Fibroblast of the conjunctiva (primary cell): ENCODE data around the gene TAF4B.
"Not testable (repeated sequence)": the region's sequence is repeated elsewhere in the genome, so short reads cannot be mapped to it uniquely, and the experiment has no call there.

Experiments used
- DNase-seq: peaks from one replicate; pipeline ENCODE4 v3.0.0-alpha.2; 2010; ENCODE audit warnings: low read depth

Gene TAF4B

DNA sequence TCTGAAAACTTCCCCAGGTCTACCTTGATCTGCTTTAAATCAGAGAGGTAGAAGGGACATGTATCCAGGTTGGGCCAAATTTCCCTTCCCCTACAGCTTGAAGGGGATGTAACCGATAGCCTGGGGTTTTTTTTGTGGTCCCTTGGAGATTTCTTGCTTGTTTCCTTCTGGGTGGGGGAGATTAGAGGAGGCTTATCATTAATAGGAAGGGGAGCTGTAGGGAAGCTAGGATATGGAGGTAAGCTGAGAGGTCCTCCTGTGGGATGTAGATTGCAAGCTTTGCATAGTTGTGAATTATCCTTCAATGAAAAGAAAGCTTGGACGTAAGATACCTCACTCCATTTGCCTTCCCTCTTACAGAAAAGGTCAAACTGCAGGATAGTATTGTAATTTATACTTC is 11.1 kb downstream of the TAF4B start:
- not testable (repeated sequence) for DNase-seq

DNA sequence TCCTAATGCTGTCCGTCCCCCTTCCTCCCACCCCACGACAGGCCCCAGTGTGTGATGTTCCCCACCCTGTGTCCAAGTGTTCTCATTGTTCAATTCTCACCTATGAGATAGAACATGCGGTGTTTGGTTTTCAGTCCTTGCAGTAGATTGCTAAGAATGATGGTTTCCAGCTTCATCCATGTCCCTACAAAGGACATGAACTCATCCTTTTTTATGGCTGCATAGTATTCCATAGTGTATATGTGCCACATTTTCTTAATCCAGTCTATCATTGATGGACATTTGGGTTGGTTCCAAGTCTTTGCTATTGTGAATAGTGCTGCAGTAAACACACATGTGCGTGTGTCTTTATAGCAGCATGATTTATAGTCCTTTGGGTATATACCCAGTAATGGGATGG is 12.5 kb downstream of the TAF4B start:
- DNase-seq = not testable (repeated sequence)

DNA sequence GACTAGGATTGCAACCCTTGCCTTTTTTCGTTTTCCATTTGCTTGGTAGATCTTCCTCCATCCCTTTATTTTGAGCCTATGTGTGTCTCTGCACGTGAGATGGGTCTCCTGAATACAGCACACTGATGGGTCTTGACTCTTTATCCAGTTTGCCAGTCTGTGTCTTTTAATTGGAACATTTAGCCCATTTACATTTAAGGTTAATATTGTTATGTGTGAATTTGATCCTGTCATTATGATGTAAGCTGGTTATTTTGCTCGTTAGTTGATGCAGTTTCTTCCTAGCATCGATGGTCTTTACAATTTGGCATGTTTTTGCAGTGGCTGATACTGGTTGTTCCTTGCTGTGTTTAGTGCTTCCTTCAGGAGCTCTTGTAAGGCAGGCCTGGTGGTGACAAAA is 16.1 kb downstream of the TAF4B start:
- not testable (repeated sequence) for DNase-seq

DNA sequence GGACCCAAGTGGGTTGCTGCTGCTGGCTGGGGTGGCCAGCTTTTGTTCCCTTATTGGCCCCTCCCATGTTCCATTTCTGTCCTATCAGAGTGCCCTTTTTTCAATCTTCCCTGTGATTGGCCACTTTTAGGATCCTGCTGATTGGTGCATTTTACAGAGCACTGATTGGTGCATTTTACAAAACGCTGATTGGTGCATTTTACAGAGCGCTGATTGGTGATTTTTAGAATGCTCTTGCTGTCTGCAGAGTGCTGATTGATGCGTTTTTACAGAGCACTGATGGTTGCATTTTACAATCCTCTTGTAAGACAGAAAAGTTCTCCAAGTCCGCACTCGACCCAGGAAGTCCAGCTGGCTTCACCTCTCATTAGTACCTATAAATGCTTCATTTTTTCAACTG is 19.2 kb downstream of the TAF4B start:
- DNase-seq = not testable (repeated sequence)

DNA sequence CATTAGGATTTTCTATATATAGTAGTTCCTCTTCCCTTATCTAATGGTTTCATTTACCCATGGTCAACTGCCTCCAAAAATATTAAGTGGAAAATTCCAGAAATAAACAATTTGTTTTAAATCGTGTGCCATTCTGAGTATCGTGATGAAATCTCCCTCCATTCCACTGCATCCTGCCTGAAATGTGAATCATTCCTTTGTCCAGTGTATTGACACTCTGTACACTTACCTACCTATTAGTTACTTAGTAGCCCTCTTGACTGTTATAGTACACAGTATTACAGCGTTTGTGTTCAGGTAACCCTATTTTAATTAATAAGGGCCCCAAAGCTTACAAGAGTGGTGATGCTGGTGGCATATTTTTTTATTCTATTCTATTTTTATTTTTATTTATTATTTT is 26.2 kb downstream of the TAF4B start:
- DNase-seq = no peak

DNA sequence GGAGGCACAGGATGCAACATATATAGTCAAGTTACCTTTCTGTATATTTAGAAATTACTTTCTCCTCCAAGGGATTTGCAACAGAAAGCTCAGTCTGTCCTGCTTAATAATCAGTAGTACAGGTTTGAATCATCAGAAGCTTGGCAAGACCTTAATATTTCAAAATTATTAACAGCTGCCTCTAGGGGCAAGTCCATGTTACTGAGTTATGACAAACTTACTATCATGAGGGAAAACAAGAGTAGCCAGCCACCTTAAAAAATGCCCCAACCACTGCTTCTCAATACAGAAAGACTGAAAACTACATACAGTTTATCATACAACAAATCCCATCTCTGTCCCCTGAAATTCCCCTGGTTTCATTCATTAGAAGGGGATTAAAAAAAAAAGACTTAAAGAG is 28.6 kb downstream of the TAF4B start:
- DNase-seq = not testable (repeated sequence)

DNA sequence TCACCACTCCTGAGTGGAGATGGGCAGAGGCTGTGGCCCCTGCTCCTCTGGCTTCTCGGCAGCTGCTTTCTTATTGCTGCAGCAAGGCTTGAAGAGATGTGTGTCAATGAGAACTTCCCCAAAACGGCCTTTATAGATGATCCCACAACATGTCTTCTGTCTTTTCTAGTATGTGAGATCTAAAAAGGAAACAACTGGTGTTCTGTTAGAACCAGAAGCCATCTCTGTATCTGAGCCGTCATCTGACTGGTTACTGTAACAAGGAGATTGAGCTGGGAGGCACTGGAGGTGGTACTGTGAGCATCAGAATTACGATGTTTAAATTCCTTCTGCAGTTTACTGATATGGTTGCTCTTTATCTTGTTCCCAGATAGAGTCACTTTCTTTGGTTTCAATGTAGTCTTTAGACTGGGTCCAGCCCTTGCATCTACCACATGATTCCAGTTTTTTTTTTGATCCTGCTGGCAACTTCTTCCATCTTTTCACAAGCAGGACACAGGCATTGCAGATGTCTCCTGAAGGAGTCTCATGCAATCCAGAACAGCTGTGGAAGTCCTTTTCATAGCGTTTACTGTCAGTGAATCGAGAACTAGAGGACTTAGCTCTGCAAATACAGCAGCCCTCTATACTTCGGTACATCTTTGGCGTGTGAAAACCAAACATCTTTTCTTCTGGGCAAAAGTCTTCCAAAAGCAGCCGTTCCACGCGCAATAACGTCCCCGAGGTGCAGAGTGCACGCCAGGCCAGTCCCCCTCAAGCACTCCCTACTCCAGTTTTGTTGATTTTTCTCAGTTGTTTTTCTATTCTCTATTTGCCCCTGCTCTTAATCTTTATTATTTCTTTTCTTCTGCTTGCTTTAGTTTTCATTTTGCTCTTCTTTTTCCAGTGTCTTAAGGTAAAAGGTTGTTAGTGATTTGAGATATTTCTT is 29.7 kb downstream of the TAF4B start:
- DNase-seq = no peak

DNA sequence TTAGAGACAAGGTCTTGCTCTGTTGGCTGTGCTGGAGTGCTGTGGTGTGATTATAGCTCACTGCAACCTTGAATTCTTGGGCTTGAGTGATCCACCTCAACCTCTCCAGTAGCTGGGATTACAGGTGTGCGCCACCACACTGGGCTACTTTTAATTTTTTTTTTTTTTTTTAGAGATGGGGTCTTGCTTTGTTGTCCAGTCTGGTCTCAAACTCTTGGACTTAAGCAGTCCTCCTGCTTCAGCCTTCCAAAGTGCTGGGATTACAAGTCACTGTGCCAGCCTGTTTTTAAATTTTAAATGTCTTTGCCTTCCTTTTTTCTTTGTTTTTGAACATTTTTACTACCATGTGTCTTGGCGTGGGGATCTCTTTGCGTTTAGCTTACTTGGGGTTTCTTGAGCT is 32.5 kb downstream of the TAF4B start:
- no peak for DNase-seq

DNA sequence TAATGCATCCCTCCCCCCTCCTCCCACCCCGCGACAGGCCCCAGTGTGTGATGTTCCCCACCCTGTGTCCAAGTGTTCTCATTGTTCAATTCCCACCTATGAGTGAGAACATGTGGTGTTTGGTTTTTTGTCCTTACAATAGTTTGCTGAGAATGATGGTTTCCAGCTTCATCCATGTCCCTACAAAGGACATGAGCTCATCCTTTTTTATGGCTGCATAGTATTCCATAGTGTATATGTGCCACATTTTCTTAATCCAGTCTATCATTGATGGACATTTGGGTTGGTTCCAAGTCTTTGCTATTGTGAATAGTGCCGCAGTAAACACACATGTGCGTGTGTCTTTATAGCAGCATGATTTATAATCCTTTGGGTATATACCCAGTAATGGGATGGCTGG is 33.2 kb downstream of the TAF4B start:
- not testable (repeated sequence) for DNase-seq

DNA sequence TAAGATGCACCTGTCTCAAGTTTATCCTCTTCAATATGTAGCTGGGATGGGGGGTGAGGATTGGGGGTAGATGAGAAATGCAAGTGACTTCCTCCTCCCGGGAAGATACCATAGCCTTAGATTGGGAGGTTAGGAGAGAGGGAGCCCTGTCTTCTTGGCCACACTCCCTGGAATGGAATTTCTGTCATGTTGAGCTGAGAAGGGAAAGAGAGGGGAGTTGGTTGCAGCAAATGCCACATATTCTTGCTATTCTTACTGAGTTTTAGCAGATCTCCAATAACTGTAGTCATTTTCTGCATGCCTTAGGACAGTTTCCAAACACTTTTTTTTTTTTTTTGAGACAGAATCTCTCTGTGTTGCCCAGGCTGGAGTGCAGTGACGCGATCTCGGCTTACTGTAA is 35.9 kb downstream of the TAF4B start:
- no peak for DNase-seq

DNA sequence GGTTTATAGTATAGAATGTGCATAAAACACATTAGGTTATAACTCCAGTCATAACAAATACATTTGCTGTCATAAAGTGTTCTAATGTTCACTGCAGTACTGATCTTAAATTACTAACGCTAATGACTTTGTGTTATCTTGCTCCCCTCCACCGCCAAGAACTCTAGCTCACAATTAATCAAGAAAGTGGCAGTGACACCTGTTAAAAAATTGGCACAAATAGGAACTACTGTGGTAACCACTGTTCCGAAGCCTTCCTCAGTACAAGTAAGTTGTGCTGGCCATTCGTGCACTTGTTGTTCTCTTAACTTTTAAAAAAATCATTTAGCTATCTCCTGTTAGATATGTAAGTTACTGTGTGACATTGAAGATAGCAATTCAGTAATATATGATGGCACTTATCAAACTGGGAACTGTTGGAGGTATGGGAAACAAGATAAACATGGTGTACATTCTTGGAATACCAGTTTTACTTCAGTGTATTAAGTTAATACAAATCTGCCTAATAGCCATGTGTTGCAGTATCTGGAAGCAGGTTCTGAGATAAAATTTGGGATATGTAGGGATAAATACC is 41.2 kb downstream of the TAF4B start:
- DNase-seq = no peak

DNA sequence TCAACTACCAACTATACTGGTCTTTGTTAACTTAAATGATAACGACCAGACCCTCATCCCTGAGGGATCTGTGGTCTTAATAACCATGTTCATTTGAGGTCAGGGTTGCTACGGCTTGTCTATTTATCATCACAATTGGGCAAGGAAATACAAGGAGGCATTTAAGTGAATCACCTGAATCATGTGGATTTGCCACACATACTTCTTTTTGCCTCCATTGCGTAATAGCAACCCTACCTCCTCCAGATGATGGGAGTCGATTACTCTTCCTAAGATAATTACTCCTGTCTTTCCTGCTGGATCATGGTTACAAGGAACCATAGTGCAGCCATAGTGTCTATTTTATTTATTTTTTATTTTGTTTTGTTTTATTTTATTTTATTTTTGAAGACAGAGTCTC is 42.2 kb downstream of the TAF4B start:
- DNase-seq = no peak

DNA sequence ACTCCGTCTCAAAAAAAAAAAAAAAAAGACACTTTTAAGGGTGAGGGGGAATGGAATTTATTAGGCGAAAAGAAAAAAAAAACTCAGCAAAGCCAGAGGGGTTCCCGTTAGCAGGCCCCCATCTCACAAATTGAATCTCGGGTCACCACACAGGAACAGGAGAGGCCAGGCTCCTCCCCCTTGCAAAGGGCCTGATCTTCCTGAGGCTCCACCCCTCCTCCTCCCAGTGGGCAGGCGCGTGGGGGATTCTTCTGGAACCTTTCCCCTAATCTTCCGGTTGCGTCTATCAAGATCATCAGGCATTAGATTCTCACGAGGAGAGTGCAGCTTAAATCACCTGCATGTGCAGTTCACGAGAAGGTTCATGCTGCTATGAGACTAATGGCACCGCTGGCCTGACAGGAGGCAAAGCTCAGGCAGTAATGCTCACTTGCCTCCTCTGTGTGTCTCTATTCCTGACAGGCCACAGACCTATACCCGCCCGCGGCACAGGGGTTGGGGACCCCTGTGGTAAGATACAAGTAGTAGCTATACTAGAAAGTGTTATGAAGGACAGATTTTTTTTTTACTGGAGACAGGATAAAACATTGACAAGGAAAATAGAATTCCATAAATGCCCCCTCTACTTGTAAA is 45.8 kb downstream of the TAF4B start:
- no peak for DNase-seq

DNA sequence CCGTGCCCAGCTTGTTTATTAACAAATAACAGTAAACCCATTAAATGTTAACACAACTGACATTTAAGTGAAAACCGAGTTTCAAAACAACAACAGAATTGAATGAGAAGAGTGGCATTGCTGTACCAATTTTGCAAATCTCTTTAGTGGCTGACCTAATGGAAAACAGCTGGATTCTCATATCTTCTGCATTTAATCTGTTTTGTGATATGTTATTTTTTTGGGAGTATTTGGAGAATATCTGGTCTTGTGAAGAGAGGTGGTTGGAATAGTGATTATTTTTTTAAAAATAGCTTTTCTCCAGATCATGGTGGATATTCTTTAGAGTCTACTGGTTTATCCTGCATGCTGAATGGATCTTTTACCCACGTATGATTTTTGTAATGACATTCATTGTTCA is 51.1 kb downstream of the TAF4B start:
- DNase-seq = no peak

DNA sequence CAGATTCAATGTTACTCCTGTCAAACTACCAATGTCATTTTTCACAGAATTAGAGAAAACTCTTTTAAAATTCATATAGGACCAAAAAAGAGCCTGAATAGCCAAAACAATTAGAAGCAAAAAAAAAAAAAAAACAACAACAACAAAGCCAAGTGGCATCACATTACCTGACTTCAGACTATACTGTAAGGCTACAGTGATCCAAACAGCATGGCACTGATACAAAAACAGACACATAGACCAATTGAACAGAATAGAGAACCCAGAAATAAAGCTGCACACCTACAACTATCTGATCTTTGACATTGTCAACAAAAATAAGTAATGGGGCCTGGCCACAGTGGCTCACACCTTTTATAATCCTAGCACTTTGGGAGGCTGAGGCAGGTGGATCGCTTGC is 53.2 kb downstream of the TAF4B start:
- no peak for DNase-seq

DNA sequence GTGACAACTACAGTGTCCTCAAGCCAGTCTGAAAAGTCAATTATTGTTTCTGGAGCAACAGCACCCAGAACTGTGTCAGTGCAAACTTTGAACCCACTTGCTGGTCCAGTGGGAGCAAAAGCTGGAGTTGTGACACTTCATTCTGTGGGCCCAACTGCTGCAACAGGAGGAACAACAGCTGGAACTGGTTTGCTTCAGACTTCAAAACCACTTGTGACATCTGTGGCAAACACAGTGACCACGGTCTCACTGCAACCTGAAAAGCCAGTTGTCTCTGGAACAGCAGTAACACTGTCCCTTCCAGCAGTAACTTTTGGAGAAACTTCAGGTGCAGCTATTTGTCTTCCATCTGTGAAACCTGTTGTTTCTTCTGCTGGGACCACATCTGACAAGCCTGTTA is 59.8 kb downstream of the TAF4B start:
- no peak for DNase-seq

DNA sequence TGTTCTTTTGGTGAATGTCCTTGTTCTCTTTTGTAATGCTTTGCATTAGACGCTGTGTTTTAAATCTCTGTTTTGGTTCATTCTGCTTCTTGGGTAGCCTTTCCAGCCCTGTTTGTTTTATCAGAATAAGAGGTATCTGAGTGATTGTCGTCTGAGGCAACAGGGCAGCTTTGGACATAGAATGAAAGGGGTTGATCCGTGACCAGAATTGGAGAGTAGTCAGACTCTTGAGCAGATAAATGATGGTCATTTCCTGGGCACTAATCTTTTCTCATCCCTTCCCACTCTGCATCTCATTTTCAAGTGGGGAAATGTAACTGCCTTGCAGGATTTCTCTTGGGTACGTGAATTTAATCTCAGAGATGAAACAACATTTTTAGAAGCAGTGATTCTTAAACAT is 61.4 kb downstream of the TAF4B start:
- no peak for DNase-seq

DNA sequence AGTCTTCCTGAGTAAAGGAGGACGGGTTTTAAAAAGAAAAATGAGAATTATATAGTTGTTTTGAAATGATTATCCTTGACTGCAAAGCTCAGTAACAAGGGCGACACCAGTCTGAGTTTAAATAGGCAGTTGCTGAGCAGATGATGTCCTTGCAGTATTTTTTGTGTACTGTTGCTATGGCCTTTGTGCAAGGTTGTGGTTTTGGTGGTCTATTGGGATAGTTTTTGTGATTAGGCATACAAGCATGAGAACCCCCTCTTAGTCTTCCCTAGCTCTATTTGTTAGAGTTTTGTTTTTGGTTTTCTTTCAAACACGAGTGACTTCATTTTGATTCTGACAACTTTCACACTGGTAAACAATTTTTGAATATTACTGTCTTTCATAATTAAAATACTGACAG is 64.1 kb downstream of the TAF4B start:
- DNase-seq = no peak

DNA sequence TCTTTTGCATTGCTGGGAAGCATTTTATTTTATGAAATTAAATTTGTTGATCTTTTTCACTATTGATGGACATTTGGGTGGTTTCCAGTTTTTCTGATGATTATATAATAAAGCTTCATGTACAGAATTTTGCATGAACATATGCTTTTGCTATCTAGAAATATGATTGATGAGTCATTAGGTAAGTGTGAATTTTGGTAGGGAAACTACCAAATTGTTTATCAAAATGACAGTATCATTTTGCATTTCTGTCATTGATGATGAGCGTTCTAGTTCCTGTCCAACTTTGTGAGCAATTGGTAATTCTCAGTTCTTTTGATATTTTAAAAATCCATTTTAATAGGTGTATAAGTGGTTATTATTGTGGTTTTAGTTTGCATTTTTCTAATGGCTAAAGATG is 67.7 kb downstream of the TAF4B start:
- no peak for DNase-seq

DNA sequence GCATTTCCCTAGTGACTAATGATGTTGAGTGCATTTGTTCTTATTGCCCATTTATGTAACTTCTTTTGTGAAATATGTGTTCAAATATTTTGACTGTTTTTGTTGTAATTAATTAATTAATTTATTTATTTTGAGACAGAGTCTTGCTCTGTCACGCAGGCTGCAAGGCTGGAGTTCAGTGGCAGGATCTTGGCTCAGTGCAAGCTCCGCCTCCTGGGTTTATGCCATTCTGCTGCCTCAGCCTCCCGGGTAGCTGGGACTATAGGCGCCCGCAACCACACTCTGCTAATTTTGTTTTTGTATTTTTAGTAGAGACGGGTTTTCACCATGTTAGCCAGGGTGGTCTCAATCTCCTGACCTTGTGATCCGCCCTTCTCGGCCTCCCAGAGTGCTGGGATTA is 71.9 kb downstream of the TAF4B start:
- no peak for DNase-seq

DNA sequence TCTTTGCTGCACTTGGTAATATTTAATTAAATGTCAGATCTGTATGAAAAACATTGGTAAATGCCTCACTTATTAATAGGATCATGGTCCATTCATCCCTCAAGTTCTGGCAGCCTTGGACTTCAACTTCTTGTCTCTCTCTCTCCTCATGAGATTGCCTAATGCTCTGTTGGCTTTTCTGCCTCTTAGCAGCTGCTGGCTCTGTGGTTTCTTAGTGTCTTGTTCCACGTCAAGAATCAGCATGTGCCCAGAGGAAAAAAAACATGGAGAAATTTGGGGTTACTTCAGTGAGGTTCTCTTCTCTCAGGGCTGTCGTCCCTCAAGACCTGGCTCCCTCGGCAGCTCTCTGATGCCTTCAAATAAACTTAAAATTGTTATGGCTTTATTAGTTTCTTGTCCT is 75.4 kb downstream of the TAF4B start:
- DNase-seq = no peak

DNA sequence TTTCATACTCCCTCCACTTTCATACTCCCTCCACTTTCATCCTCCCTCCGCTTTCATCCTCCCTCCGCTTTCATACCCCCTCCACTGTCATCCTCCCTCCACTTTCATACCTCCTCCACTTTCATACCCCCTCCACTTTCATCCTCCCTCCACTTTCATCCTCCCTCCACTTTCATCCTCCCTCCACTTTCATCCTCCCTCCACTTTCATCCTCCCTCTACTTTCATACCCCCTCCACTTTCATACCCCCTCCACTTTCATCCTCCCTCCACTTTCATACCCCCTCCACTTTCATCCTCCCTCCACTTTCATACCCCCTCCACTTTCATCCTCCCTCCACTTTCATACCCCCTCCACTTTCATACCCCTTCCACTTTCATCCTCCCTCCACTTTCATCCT is 77.0 kb downstream of the TAF4B start:
- not testable (repeated sequence) for DNase-seq

DNA sequence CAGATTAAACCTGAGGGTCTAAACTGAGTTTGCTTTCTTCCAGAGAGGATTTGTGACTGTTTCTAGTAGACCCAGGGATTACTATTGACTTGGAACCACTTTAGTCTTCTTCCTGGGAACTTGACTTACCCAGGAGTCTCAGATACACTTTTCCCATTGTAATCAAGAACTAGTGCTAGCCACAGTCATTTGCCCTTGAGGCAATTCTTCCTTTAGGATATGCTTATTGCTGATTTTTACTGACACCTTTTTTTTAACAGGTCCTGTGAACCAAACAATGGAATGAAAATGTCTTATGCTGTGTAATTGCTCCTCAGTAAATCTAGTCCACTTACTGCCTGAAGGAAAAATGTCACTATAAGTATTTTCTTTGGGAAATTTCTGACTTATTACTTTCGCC is 78.3 kb downstream of the TAF4B start:
- DNase-seq = no peak
